HG03442 (cell line): Measurements from ENCODE around the gene FMNL2.

Source experiments
- ATAC-seq: cut with Tn5 transposase; IDR thresholded peaks from one replicate; pipeline ENCODE4 v1.9.1; 2021; ENCODE audit warnings: mild to moderate bottlenecking, moderate library complexity; ENCODE audit not compliant: unreplicated experiment

Gene FMNL2

DNA sequence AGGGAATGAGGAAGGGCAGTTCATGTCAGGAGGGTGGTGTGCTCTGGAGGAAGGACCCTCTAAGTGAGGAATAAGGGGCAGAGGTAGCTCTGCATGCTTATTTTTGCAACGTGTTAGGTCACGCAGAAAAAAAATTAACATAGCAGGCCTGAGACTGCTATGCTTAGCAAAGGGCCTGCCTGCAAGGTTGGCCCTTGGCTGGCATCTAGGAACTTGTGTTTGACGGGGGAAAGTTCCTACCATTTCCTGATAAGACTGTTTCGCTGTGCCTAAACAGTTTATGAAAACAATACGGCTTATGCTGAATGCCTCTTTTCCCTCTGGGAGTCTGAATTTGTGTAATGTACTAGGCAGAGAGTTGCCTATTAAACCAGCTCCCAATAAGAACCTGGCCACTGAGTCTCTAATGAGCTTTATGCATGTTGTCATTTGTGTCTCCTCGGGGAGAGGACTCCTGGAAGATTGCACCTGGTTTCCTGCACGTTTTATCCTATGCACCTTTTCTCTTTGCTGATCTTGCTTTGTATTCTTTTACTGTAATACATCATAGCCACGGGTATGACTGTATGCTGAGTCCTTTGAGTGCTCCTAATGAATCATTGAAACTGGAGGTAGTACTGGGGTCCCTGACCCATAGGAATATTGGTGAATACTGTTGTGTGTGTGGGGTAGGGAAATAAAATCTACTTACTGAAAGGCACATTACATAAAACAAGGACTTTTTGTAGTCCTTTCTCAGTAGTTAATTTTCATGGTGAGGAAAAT, 213.3 kb downstream of the FMNL2 start:
- ATAC-seq, result no peak

DNA sequence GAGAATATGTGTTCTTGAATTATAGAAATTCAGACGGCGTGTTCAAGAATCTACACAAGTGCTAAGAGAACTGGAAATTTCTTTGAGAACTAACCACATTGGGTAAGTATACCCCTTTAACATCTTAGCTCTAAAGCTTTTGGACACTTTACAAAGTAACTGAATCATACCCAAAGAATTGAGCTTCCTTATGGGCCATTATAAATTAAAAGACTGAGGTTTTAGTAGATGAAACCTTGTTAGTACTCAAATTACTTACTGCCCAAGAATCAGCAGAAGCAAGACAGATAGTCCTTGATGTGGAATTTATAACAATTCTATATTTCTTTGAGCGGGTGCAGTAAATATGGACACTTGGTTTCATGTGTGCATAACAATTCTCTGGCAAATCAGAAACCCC, 214.0 kb downstream of the FMNL2 start:
- no peak for ATAC-seq

DNA sequence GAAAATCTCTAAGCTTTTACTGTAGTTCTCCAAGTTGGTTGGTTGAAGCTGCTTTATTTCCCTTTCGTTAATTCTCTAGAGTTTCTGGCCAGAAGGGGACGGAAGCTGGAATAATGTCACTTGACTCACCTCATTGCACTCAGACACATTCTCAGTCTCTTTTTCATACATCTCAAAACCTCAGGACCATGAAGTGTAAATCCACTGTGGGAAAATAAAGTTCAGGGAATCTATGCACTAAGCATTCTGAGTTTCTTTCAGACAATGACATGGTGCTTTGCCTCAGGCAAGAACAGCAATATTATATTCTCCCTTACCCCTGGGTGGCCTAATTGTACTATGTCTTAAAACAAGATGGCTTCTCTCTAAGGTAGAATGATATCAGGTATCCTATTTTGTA, 214.4 kb downstream of the FMNL2 start:
- ATAC-seq, result no peak

DNA sequence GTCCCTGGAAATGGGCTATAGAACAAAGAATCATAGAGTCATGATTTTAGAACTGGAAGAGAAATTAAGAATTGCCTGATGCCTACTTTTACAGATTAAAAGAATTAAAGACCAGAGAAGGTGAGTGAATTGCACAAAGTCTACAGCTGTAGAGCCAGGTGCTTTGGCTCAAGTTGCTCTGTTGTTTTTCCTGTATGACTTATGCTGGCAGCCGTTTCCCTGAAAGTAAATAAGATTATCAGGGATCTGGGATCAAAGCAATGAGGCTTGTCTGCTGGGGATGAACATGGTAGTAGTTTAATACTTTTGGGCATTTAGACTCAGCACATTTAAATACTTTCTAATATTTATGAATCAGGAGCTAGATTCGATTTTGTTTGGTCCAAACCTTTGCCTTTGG, 215.4 kb downstream of the FMNL2 start:
- no peak for ATAC-seq

DNA sequence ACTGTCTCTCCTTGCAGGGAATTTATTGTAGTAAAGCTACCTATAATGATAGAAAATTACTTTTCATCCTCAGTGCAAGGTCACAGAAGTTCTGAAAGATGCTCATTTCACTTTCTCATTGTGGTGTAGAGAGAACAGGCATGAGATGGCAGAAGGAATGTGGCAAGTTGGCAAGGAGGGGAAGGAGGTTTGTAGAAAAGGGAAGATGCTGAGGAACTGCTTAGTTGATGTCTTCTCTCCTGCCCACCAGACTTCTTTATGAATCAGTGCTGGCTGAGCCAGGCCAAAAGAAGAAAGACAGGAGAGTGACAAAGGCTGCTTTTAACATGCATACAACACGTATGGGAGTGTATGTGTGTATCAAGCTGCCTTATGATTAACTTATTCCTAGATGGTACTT, 217.9 kb downstream of the FMNL2 start:
- ATAC-seq, result no peak

DNA sequence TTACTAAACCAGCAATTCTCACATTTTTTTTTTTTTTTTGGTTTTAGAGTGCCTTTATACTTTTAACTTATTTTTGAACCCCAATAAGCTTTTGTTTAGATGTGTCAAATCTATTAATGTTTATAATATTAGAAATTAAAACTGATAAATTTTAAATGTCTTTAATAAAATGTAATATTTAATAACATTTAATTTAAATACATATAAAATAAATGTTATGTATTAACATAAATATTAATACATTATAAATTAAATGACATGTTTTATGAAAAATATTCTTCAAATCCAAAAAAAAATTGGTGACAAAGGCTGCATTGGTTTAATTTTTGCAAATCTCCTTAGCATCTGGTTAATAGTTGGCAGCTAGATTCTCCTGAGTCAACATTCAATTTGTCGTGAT, 218.5 kb downstream of the FMNL2 start:
- no peak for ATAC-seq

DNA sequence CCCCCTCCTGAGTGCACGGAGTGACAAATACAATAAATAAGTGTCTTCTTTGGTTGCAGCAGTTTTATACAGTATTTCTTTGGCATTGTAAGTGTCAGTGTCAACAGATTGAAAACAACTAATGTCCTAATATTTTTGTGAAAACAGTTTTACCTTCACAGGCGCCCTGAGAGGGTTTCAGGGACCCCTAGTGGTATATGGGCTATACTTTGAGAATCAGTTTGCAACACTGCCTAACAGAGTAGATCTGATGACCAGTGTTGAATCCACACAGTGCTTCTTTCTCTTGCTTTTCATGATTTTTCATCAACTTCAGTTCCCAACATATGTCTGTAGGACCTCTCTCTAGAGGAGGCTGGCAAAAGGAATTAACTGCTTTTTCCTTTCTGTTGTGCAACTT, 220.1 kb downstream of the FMNL2 start:
- no peak for ATAC-seq

DNA sequence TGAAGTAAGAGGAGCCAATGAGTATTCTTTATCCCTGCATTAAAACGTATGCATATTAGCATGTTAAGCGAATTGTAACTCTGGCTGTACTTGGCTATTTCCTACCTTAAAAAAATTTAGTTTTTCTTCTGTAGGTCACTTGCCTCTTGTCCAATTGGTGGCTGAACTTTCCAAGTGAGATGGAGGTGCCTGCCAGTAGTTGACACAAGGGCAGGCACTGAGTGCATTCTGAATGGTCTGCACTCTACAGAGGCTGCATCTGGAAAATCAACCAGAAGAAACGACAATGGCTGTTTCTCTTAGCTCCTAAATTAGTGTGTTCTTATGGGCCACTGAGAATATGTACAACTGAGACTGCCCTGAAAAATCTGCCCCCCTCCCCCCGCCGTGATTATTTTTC, 221.5 kb downstream of the FMNL2 start:
- no peak for ATAC-seq

DNA sequence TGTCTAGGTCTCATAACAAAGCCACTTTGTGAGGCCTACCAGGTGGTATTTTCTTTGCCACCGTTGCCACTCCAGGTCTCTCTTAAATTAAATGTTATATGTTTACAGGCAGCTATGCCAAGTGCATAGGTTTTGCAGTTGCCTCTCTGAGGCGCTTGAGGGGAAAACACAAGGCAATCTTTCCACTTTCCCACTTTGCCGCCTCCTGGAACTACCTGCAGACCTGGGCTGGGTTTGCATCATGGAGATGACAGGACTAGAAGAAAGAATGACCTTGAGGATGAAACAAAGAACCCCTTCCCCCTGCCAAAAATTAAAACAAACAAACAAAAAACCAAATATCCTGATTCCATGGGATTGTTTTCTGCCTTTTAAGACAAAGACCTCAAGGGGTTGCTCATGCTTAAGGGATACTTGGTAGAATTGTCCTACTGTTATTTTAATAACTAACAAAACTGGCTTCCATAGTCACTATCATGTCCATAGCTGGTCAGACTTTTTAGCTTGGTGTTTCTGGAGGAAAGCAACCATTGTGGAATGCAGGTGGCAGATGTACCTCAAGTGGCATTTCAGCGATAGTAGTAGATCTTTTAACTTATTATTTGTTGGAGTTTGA, 222.4 kb downstream of the FMNL2 start:
- ATAC-seq, result no peak

DNA sequence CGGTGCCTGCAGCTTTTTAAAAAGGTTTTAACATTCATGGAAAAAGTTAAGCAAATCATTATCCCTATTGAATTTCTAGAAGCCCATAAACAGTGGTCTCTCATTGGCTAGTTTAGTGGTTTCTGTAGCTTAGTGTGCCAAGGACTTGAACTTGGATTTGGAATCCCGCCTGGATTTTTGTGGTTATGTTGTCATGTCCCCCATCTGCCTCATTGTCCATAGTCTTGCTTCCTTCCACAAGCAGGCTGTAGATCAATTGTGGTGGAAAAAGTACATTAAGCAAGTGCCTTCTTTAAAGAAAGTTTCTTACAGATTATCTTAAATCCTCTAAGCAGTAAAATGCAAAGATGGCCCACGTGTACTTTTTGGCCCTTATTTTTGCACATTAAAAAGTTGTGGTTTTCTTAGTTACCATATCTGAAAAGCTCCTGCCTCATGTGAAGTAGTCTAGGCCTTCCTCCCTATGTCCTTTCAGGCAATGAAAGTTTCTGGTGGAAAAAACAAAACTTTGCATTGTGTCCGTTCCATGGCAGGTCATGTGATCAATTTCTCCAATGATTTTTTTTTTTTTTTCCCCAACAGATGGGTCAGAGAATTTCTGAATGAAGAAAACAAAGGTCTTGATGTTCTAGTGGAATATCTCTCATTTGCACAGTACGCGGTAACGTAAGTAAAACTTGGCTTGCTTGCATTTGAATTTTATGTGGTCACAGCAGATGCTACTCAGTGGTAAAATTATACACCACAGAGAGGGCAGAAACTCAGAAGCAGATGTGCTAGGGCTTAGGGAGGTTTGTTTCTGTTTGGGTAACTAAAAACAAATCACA, 223.4 kb downstream of the FMNL2 start:
- no peak for ATAC-seq

DNA sequence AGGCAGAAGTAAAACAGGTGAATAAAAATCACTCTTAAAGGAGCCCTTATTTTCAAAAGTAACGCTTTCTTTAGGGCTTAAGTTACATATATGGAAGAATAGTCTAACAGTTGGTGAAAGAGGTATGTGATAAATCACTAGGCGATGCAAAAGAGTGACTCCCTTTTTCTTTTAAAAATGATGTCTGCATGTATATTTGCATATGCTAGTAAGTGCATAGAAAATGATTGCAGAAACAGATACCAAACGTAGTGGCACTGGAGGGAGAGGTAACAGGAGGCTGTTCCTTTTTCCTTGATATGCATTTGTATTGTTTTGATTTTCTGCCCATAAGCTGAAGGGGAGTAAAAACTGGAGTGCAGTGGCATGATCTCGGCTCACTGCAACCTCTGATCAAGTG, 224.0 kb downstream of the FMNL2 start:
- ATAC-seq, result no peak

DNA sequence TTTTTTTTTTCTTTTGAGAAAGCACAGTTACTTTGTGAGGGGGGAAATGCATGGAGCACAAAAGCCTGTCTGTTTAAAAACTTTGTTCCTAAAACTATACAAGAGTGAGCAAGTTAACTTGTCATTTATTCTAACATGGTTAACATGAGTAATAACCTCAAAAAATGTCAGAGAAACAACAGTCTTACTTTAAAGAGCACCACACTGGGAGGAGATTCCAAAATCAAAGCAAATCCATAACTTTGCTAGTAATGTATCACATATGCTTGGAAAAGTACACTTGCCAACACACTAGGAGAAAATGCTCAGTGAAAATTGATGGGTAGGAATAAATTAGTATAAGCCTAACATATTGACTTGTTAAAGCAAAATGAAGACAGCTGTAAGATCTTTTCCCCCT, 225.2 kb downstream of the FMNL2 start:
- ATAC-seq, result no peak

DNA sequence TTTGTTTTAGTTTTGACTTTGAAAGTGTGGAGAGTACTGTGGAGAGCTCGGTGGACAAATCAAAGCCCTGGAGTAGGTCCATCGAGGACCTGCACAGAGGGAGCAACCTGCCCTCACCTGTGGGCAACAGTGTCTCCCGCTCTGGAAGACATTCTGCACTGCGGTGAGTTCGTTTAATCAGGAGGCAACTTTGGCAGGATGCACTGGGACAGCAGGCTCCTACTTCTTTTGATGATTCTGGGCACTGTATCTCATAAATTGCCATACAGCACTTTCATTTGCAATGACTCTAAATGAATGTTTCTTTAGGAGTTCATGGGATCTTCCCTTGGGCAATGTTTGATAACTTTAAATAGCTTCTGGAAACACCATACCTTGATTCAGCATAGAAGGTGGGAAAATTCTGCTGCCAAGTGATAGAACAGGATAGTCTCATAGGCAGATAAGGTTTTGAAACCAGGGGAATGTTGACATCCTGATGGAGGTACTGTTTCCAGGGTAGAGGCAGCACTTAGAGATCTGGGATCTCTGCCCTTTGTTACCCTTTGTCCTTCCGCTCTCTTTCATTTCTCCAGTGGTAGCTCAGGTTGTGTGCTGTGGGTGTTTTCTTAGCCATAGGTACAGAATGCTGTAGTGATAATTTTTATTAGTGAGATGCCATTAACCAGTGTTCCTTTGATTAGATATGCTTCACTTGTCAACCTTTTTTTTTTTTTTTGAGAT, 226.1 kb downstream of the FMNL2 start:
- ATAC-seq, result no peak

DNA sequence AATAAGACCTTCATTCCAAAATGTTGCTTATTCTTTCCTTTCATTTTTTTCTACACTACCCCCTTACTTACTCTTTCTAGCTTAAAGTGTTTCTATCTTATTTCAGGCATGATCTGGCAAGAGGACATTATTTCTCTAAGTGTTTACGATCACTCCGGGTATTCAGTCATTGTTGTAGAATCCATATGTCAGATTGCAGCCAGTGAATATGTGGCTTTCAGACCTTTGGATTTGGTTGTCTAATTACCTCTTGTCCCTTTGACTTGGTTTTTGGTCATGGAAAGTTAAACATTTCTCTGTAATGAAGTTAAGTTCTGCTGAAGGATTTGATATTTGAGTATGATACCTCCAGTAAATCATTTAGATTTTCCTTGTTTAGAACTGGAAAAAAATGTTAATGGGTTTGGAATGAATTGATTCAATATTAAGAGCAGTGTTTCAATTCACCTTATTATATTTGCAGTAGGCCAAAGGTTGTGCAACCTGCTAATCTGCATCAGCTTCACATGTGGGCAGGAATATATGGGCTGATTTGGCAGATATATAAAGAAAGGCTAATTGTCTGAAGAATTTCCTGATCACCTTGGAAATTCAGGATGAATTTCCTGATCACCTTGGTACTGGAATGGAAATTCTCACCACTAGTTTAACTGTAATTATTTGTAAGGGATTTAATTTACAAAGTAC, 227.4 kb downstream of the FMNL2 start:
- ATAC-seq, result no peak

DNA sequence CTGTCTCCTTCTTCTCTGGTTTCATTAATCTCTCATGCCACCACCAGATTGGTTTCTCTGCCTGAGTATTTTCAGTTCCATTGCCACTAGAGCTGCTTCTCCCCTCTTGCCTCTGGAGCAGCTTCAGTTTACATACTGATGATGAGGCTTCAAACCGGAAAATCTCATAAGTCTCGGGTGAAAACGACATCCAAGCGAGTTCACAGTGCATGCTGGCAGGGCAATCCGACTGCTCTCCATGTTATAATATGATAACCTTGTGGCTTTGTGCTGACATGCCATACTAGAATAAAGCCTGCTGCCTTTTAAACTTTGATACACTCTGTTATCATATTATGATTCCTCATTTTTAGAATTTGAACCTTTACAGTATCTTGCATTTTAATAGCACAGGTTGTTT, 228.8 kb downstream of the FMNL2 start:
- ATAC-seq, result no peak

DNA sequence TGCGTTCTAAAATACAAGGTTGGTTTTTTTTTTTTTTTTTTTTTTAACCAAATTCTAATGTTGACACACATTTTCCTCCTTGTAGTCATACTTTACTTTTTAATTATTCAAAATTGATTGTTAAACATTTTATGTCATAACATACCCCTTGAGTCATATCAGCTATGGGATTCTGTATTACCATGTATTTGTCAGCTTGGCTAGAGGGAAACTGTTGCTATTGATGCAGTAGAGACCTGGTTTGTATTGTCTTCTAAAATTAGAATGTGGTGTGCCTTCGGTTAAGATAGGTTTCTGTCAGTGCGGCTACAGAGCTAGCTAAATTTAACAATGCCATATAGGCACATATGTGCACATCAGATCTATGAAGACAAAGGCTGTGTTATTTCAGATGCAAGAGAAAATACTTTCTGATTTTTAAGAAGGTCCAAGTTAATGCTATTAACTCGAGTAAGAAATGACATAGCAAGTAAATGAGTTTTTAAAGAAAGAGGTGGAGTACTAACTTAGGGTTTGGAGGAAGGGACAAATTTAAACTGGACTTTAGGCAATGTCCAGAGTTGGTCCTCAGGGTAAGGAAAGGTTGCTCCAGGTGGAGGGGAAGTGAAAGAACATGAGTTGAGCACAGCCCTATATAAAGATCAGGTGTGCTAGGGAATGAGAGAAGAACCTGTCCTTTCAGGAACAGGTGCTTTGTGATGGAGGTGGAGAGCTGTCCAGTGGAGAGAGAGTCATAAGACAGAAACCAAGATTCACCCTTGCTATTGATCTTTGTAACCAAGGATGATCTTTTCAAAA, 230.0 kb downstream of the FMNL2 start:
- peak; percentile 80 for ATAC-seq

DNA sequence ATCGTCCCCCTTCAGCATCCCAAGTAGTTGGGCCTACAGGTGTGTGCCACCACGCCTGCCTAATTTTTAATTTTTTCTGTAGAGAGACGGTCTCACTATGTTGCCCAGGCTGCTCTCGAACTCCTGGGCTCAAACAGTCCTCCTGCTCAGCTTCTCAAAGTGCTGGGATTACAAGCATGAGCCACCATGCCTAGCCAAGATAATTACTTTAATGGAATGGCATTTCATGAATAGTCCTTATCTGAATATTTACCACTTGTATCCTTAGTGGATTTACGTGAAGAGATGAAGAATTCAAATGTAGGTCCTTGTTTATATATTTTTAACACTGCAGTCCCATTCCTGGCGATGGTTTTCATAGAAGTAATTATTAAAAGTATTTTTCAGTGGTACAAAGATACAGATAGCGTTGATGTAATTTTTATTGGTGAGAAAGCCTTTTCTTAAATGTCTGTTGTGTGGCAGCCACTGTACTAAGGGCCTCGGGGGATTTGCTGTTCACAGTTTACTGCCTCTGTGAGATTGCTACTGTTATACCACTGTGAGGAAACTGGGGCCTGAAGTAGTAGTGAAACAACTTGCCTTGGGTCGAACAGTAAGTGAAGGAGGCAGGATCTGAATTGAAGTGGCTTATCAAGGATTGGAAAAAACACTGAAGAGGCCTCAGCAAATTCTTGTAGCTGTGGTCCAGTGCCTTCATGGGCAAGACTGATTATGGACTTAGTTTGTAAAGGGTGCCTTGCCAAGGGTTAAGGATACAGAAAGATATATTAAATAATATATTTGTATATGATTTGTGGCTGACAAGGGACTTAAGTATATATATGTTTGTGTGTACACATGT, 231.1 kb downstream of the FMNL2 start:
- peak; percentile 58 for ATAC-seq

DNA sequence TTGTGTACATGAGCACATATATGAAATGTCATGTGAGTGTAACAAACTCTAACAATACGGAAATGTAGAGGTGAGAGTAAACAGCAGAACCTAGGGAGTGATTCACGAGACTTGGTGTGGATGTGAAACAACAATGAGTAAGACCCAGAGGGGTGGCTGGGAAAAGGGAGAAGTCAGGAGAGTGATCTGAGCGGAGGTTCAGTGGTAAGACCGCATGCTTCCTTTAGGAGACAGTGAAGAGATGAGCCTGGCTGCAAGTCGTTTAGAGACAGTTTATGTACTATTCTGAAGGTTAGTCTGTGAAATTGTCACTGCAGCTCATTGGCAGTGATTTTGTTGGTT, 231.7 kb downstream of the FMNL2 start:
- no peak for ATAC-seq

DNA sequence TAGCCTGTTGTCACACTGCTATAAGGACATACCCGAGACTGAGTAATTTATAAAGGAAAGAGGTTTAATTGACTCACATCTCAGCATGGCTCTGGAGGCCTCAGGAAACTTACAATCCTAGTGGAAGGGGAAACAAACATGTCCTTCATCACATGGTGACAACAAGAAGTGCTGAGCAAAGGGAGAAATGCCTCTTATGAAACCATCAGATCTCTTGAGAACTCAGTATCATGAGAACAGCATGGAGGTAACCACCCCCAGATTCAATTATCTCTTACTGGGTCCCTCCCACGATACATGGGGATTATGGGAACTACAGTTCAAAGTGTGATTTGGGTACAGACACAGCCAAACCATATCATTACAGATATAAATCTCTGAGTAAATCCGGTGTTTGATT, 233.6 kb downstream of the FMNL2 start:
- no peak for ATAC-seq
